ENCODE results near the gene PRDM16. TPM values are rescaled to one million over a fixed set of nuclear protein-coding genes. Genes with fewer than 3 reads are reported as not detected.
A peak's percentile ranks its signal among the peaks of the same experiment; 100 is the strongest.

Gene PRDM16
- total and polyA plus RNA-seq, 2 of the 13 experiments (the other 11 are each of a cell fraction or from before 2014, with no cell fraction given), result 0.15 to 0.81 TPM

GRCh38 chr1:3382326-3383057 is 313.5 kb downstream of the PRDM16 start:
- H3K27me3 ChIP-seq (ENCODE audit: control insufficient read depth in 1 of 2, insufficient read depth in 2 of 2, low read length in 2 of 2), result peaks cover 0 to 6% of the 10 kb centered on the region in 2 experiments; a peak in 4 of 5 replicates
- FAIRE-seq, result no peak
- CTCF ChIA-PET (ENCODE audit: low intra/inter-chr PET ratio, low total read pairs), result no interaction called here
- no peak for DNase-seq (ENCODE audit: low spot score)
- no peaks in the 10 kb centered on the region for H3K36me3 ChIP-seq (replicated peaks in 1 of 2; ENCODE audit: control insufficient read depth in 1 of 2, insufficient read depth in 2 of 2, low read length in 2 of 2)
- H3K4me3 ChIP-seq (replicated peaks in 1 of 3; ENCODE audit: insufficient read depth in 1 of 3, low read depth in 2 of 3, low read length in 3 of 3), result no peak overlapping the region
- POLR2A ChIA-PET, result no interaction called here
- ATAC-seq, result no peak
- no peak overlapping the region for H3K9ac ChIP-seq (ENCODE audit: insufficient read depth, low read depth, low read length)
- no peaks in the 10 kb centered on the region for H3K9me3 ChIP-seq (ENCODE audit: low read length)
- BruUV-seq (replicated peaks), result no TSS peak
- H3K4me2 ChIP-seq (ENCODE audit: low read depth, low read length), result no peak overlapping the region
- no peaks in the 10 kb centered on the region for H3K79me2 ChIP-seq (ENCODE audit: insufficient read depth, low read length)
- no peaks in the 10 kb centered on the region for H4K20me1 ChIP-seq (ENCODE audit: insufficient read depth, low read length)
- no peak overlapping the region for H2AFZ ChIP-seq (ENCODE audit: low read length)
- no peaks in the 10 kb centered on the region for H3K4me1 ChIP-seq (ENCODE audit: insufficient read depth, low read length)
- no peak overlapping the region for H3K27ac ChIP-seq (ENCODE audit: extremely low read length, insufficient read depth, low read length)
- 61% methylated on average over 5 of the region's 14 CpGs for WGBS (ENCODE audit: low lambda C conversion rate)
- TF ChIP-seq CREB1 (IDR thresholded peaks at IDR 0.05), result peak; percentile 90
- no peak for TF ChIP-seq CREB1 (CRISPR knock-in tag; IDR thresholded peaks at IDR 0.05)
- TF ChIP-seq DMTF1 (CRISPR knock-in tag; IDR thresholded peaks at IDR 0.05), result no peak
- intact Hi-C loops (cut with micrococcal nuclease; ENCODE audit: unreplicated experiment) (no loop called here), in situ Hi-C loops (cut with HindIII; ENCODE audit: extremely low pct_ligation_motif_present, low pct_unique_long_range_greater_than_20kb) (no loop called here)

- H3K9me3 ChIP-seq (ENCODE audit: low read length), result no peaks in the 10 kb centered on the region
- no peaks in the 10 kb centered on the region; the same call in 1 of the 2 replicates for H3K4me1 ChIP-seq (ENCODE audit: insufficient read depth, low read length)
- H4K20me1 ChIP-seq (ENCODE audit: insufficient read depth, low read length), result no peaks in the 10 kb centered on the region
- 13% methylated on average over 3 of the region's 5 CpGs for WGBS (ENCODE audit: low lambda C conversion rate)
- H3K79me2 ChIP-seq (ENCODE audit: insufficient read depth, low read length), result no peaks in the 10 kb centered on the region
- H3K4me2 ChIP-seq (ENCODE audit: low read depth, low read length), result no peak overlapping the region
- H3K36me3 ChIP-seq (replicated peaks in 1 of 2; ENCODE audit: control insufficient read depth in 1 of 2, insufficient read depth in 2 of 2, low read length in 2 of 2), result no peaks in the 10 kb centered on the region
- ATAC-seq (no peak), FAIRE-seq (no peak), DNase-seq (ENCODE audit: low spot score) (no peak)
- POLR2A ChIA-PET, result no interaction called here
- no peak overlapping the region for H3K27ac ChIP-seq (ENCODE audit: extremely low read length, insufficient read depth, low read length)
- CTCF ChIA-PET (ENCODE audit: low intra/inter-chr PET ratio, low total read pairs), result no interaction called here
- TF ChIP-seq HOXA7 (CRISPR knock-in tag; IDR thresholded peaks at IDR 0.05) (no peak), ZNF800 (CRISPR knock-in tag; IDR thresholded peaks at IDR 0.05) (no peak), HHEX (CRISPR knock-in tag; IDR thresholded peaks at IDR 0.05) (no peak), CAMTA2 (CRISPR knock-in tag; IDR thresholded peaks at IDR 0.05; ENCODE audit: borderline replicate concordance) (no peak), ETS1 (CRISPR knock-in tag; IDR thresholded peaks at IDR 0.05) (no peak), ZNF30 (CRISPR knock-in tag; IDR thresholded peaks at IDR 0.05) (no peak), POLR2A (IDR thresholded peaks at IDR 0.05; ENCODE audit: insufficient read depth in 1 of 2, low read depth in 2 of 2, low read length in 2 of 2) (no peak), SMAD3 (CRISPR knock-in tag; IDR thresholded peaks at IDR 0.05) (no peak), ZNF720 (CRISPR knock-in tag; IDR thresholded peaks at IDR 0.05) (no peak), TOE1 (CRISPR knock-in tag; IDR thresholded peaks at IDR 0.05) (no peak), FOXP1 (IDR thresholded peaks at IDR 0.05) (no peak), FOXP1 (CRISPR knock-in tag; IDR thresholded peaks at IDR 0.05) (no peak)
- no TSS peak for BruUV-seq (replicated peaks)
- intact Hi-C loops (cut with micrococcal nuclease; ENCODE audit: unreplicated experiment) (no loop called here), in situ Hi-C loops (cut with HindIII; ENCODE audit: extremely low pct_ligation_motif_present, low pct_unique_long_range_greater_than_20kb) (no loop called here)
- no peak overlapping the region for H2AFZ ChIP-seq (ENCODE audit: low read length)
- H3K27me3 ChIP-seq (ENCODE audit: control insufficient read depth in 1 of 2, insufficient read depth in 2 of 2, low read length in 2 of 2), result peaks cover under 1 to 9% of the 10 kb centered on the region in 2 experiments; a peak in 4 of 5 replicates
- no peak overlapping the region for H3K9ac ChIP-seq (ENCODE audit: insufficient read depth, low read depth, low read length)
- H3K4me3 ChIP-seq (replicated peaks in 1 of 3; ENCODE audit: insufficient read depth in 1 of 3, low read depth in 2 of 3, low read length in 3 of 3), result no peak overlapping the region
Observed at GRCh38 chr1:3383679-3384078, 314.7 kb downstream of the PRDM16 start.
